Measurements from ENCODE around the gene CTNNBIP1. TPM values are rescaled to one million over a fixed set of nuclear protein-coding genes. Genes with fewer than 3 reads are reported as not detected.

Gene CTNNBIP1
- polyA plus RNA-seq, 3 donors = 26.2 to 26.8 (median 26.3) TPM

DNA sequence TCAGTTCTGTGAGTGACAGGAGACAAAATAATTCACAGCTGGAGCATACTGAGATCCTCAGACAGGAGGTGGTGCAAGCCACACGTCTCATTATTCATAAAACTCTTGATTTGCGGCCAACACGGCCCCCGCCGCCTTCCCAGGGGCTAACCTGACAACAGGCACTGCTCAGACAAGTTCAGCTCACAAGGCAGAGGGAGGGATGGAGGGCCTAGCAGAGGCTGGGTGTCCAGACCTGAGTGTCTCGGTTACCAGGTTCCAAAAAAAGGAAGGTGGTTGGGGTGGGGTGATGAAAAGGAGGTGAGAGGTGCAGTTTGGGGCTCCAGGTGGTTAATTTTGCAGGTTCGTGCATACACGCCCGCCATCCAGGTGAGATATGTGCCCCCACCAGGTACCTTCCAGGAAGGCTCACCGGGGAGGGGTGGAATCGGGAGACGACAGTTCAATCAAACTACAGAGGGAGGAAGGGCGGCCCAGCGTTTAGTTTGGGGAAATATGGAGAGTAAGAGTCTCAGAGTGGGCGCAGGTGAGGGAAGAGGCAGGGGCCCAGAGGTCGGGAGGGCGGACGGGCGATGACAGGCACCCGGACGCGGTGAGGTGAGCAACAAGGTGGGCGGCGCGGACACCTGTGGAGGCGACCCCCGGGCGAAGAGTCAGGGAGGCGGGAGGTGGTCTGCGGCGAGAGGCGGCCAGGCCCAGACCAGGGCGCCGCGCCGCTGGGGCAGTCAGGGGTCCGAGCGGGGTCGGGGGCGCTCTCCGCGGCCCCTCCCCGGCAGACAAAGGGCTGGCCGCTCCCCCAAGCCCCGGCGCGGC, 629 bp downstream of the CTNNBIP1 start:
- H3K4me3 Mint-ChIP-seq = peak overlapping the region; percentile 95 to 99
- Histone ChIP-seq H3K9ac (ENCODE audit: insufficient read depth, low read length, poor library complexity, severe bottlenecking) (peak overlapping the region; percentile 76), H3K4me2 (replicated peaks; ENCODE audit: extremely low read depth, low read length, poor library complexity, severe bottlenecking) (peak overlapping the region; percentile 78), H3K4me1 (ENCODE audit: control insufficient read depth in 1 of 2, insufficient read depth in 2 of 2, low read length in 2 of 2) (peaks cover 37 to 48% of the 10 kb centered on the region in 2 donors), H2AFZ (ENCODE audit: insufficient read depth, low read depth, low read length, poor library complexity, severe bottlenecking) (peak overlapping the region; percentile 75), H3K79me2 (ENCODE audit: insufficient read depth, low read length) (peaks cover 42% of the 10 kb centered on the region), H3K9me3 (replicated peaks in 1 of 2; ENCODE audit: control insufficient read depth in 1 of 2, insufficient read depth in 1 of 2, low read length in 2 of 2) (no peaks in the 10 kb centered on the region), H3K4me3 (replicated peaks in 1 of 3; ENCODE audit: low read depth in 2 of 3, low read length in 3 of 3) (peak overlapping the region; percentile 62 to 84 (median 67)), H3K27me3 (ENCODE audit: control insufficient read depth in 2 of 2, insufficient read depth in 2 of 2, low read length in 2 of 2) (no peaks in the 10 kb centered on the region), H3K36me3 (replicated peaks in 1 of 2; ENCODE audit: control insufficient read depth in 1 of 2, insufficient read depth in 2 of 2, low read length in 2 of 2) (no peaks in the 10 kb centered on the region), H3K27ac (ENCODE audit: low read depth in 1 of 2, low read length in 2 of 2) (peak overlapping the region; percentile 23 to 75), H4K20me1 (ENCODE audit: insufficient read depth, low read length) (peaks cover 17% of the 10 kb centered on the region)
- WGBS (ENCODE audit: insufficient coverage) = 0% methylated on average over 46 of the region's 47 CpGs
- no peak for DNase-seq
- H3K27me3 Mint-ChIP-seq (ENCODE audit: low read depth in 3 of 3) = peaks cover 0 to 4% (median 2%) of the 10 kb centered on the region in 3 donors
- intact Hi-C loops (cut with micrococcal nuclease) = loop anchor here (2.0 to 10.0 kb wide), 5 partner anchors 32 to 225 kb away; partner anchors contain the start of genes LZIC (in 1 of the 2), NMNAT1 (in 1 of the 2) and UBE4B (in 1 of the 2)
- TF ChIP-seq, protein P1, sequence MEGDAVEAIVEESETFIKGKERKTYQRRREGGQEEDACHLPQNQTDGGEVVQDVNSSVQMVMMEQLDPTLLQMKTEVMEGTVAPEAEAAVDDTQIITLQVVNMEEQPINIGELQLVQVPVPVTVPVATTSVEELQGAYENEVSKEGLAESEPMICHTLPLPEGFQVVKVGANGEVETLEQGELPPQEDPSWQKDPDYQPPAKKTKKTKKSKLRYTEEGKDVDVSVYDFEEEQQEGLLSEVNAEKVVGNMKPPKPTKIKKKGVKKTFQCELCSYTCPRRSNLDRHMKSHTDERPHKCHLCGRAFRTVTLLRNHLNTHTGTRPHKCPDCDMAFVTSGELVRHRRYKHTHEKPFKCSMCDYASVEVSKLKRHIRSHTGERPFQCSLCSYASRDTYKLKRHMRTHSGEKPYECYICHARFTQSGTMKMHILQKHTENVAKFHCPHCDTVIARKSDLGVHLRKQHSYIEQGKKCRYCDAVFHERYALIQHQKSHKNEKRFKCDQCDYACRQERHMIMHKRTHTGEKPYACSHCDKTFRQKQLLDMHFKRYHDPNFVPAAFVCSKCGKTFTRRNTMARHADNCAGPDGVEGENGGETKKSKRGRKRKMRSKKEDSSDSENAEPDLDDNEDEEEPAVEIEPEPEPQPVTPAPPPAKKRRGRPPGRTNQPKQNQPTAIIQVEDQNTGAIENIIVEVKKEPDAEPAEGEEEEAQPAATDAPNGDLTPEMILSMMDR (IDR thresholded peaks at IDR 0.05) = no peak
- peaks cover 56% of the 10 kb centered on the region for H3K4me1 Mint-ChIP-seq
- peak overlapping the region; percentile 70 to 96 (median 88) for H3K27ac Mint-ChIP-seq
- H3K36me3 Mint-ChIP-seq = peaks cover 0 to 10% of the 10 kb centered on the region in 2 donors
- H3K9me3 Mint-ChIP-seq = peaks cover 0 to 2% (median 0%) of the 10 kb centered on the region in 7 donors

DNA sequence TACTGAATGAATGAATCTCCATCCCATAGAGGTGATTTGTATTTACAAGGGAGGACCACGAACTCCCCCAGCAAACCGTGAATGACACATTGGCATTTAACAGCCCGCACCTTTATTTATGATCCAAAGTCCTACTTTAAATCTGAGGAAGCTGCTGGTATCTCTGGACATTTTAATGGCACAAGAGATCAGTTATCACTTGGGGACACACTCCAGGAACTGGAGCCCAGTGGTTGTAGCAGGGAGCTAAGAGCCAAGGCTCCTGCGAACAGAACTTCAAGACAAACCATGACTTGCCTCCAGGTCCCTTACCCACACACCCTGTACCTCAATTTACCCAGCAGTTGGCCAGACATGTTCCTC, 1.2 kb downstream of the CTNNBIP1 start:
- WGBS (ENCODE audit: insufficient coverage) = no CpG with 5 or more reads among the region's 4 CpGs
- peak overlapping the region in 2 of 3 experiments; percentile 67 to 84 for H3K4me3 ChIP-seq (replicated peaks in 1 of 3; ENCODE audit: low read depth in 2 of 3, low read length in 3 of 3)
- H3K79me2 ChIP-seq (ENCODE audit: insufficient read depth, low read length) = peaks cover 48% of the 10 kb centered on the region
- H3K4me1 ChIP-seq (ENCODE audit: control insufficient read depth in 1 of 2, insufficient read depth in 2 of 2, low read length in 2 of 2) = peaks cover 37 to 50% of the 10 kb centered on the region in 2 donors
- TF ChIP-seq, protein P1 (IDR thresholded peaks at IDR 0.05) = no peak
- Mint-ChIP-seq H3K27me3 (ENCODE audit: low read depth in 3 of 3) (peaks cover 0 to 4% (median 2%) of the 10 kb centered on the region in 3 donors), H3K36me3 (peaks cover 0 to 10% of the 10 kb centered on the region in 2 donors), H3K4me3 (peak overlapping the region; percentile 95 to 99), H3K4me1 (peaks cover 59% of the 10 kb centered on the region), H3K27ac (peak overlapping the region in 4 of 7 donors; percentile 58 to 96 (median 88)), H3K9me3 (peaks cover 0 to 2% (median 0%) of the 10 kb centered on the region in 7 donors)
- H3K9me3 ChIP-seq (replicated peaks in 1 of 2; ENCODE audit: control insufficient read depth in 1 of 2, insufficient read depth in 1 of 2, low read length in 2 of 2) = no peaks in the 10 kb centered on the region
- H2AFZ ChIP-seq (ENCODE audit: insufficient read depth, low read depth, low read length, poor library complexity, severe bottlenecking) = peak overlapping the region; percentile 75
- H3K9ac ChIP-seq (ENCODE audit: insufficient read depth, low read length, poor library complexity, severe bottlenecking) = no peak overlapping the region
- peak overlapping the region; percentile 78 for H3K4me2 ChIP-seq (replicated peaks; ENCODE audit: extremely low read depth, low read length, poor library complexity, severe bottlenecking)
- H3K27ac ChIP-seq (ENCODE audit: low read depth in 1 of 2, low read length in 2 of 2) = peak overlapping the region in 1 of 2 donors; percentile 75
- peaks cover 20% of the 10 kb centered on the region for H4K20me1 ChIP-seq (ENCODE audit: insufficient read depth, low read length)
- DNase-seq = no peak
- no peaks in the 10 kb centered on the region for H3K36me3 ChIP-seq (replicated peaks in 1 of 2; ENCODE audit: control insufficient read depth in 1 of 2, insufficient read depth in 2 of 2, low read length in 2 of 2)
- no peaks in the 10 kb centered on the region for H3K27me3 ChIP-seq (ENCODE audit: control insufficient read depth in 2 of 2, insufficient read depth in 2 of 2, low read length in 2 of 2)
- intact Hi-C loops (cut with micrococcal nuclease) = loop anchor here in 1 of 2 donors (10.0 kb wide), 1 partner anchor 224 kb away; no protein-coding TSS in a partner anchor

All from CD14-positive monocyte (primary cell).